Effector CD4-positive, alpha-beta T cell (primary cell): ENCODE results near the gene VSIG10L.
A peak's percentile ranks its signal among the peaks of the same experiment; 100 is the strongest.

Experiments used
- DNase-seq: peaks from one replicate; pipeline ENCODE4 v3.0.0-alpha.2; 2020

The VSIG10L gene

GRCh38 chr19:51337861-51338562, 3.9 kb downstream of the VSIG10L start:
- DNase-seq = no peak

DNA sequence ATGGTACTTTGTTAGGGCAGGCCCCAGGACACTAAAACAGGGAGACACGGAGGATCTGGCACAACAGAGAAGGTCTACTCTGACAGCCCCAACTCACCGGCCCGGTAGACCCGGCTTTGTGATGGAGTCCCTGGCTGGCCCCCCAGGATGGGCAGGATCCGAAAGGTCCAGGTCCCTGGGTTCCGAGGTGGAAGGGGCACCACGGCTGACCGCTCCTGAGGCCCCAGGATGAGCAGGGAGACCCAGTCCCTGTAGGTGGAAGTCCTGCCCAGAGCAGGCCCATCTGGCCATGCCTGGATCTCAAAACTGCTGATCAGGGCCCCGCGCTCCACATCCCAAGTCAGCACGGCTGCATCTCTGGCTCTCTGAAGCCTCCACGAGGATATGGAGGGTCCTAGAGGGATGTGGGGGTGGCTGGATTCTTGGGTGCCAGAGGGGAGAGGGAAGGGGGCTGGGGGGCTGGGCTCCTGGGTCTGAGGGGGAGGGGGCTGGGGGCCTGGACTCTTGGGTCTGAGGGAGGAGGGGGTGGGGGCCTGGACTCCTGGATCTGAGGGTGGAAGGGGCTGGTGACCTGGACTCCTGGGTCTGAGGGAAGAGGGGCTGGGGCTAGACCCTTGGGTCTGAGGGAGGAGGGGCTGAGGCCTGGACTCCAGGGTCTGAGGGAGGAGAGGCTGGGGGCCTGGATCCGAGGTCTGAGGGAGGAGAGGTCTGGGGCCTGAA, 4.6 kb downstream of the VSIG10L start:
- no peak for DNase-seq

DNA sequence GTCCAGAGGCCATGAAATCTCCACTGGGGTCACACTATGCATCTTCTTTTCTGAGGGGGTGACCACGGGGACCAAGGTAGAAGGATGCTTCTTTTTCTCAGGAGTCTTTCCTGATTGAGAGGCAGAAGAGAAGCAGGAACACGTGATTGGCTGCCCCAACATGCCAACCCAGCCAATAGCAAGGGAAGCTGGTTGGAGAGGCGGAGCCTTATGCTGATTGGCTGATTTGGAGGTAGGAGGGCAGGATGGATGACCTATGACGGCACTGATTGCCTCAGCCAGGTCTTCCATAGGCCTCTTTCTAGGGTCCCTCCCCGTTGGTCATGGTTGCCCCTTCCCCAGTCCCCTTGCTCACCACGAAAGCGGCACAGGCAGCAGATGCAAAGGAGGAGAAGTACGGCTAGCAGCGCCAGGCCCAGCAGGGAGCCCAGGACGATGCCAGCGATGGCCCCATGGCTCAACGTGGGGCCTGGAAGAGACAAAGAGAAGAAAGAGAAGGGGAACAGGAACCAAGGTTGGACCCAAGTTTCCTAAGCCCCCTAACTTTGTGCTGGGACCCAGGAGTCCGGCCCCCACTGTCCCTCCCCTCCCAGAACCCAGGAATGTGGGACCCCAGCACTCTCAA, 8.0 kb downstream of the VSIG10L start:
- DNase-seq = no peak

DNA sequence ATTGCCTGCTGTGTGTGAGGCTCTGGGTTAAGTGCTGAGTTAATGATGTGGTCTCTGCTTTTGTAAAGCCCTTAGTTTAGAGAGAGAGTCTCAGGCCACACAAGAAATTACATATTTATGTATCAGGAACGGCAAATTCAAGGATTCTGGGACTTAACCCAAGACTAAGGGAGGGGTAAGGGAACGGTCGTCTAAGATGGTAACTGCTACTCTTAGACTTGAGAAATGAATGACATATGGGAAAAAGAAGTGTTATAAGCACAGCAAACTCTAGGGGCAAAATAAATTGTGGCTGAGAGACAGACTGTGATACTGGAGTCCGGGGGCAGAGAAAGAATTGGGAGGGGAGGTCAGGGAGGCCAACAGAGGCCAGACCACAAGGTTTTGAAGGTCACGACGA, 10.2 kb downstream of the VSIG10L start:
- DNase-seq = no peak

GRCh38 chr19:51331193-51331592, 10.7 kb downstream of the VSIG10L start:
- no peak for DNase-seq

GRCh38 chr19:51330366-51330765, 11.6 kb downstream of the VSIG10L start:
- no peak for DNase-seq

DNA sequence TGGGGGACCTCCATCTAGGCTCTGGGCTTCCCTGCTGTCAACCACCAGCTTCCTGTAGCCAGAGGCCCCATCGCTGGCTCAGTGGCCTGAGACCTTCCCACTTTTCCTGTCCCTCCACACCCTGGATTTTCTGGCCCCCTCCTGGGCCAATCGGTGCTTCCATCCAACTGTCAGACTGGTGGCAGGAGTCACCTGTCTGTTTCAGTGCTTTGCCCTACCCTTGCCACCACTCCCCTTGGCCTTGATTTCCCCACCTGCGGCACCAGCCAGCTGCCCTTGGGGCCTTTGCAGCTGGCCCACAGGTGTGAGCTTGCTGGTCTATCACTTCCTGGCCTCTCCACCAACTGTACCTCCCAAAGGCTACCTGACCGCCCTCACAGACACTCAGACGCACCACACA, 12.5 kb downstream of the VSIG10L start:
- no peak for DNase-seq

DNA sequence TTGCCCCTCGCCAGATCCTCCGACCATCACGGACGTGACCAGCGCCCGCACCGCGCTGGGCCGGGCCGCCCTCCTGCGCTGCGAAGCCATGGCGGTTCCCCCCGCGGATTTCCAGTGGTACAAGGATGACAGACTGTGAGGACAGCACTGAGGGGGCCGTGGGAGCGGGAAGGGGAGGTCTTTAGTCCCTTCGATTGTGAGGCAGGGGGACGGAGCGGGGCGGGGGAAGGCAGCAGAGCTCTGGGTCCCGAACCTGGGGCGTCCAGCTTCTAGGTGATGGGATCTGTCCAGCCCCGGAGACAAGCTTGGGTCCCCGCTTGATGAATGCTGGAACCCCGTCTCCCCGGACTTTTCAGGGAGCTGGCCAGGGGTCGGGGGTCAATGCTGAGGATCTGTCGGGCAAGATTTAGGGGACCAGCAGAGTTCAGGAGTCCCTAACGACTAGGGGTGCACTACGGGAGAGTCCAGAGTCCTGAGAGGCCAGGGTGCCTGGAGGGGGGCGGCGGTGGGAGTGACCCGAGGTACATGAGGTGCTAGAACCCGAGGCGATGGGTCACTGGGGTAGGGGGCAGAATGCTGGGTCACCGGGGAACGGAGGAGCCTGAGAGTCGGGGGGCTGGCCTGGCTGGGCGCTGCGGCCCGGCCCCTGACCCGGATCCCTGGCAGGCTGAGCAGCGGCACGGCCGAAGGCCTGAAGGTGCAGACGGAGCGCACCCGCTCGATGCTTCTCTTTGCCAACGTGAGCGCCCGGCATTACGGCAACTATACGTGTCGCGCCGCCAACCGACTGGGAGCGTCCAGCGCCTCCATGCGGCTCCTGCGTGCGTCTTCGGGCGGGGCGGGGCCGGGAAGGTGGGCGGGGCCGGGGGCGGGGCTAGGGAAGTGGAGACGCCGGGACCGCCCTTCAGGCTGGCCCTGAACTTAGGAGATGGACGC, 14.6 kb downstream of the VSIG10L start:
- DNase-seq = peak; percentile 25

DNA sequence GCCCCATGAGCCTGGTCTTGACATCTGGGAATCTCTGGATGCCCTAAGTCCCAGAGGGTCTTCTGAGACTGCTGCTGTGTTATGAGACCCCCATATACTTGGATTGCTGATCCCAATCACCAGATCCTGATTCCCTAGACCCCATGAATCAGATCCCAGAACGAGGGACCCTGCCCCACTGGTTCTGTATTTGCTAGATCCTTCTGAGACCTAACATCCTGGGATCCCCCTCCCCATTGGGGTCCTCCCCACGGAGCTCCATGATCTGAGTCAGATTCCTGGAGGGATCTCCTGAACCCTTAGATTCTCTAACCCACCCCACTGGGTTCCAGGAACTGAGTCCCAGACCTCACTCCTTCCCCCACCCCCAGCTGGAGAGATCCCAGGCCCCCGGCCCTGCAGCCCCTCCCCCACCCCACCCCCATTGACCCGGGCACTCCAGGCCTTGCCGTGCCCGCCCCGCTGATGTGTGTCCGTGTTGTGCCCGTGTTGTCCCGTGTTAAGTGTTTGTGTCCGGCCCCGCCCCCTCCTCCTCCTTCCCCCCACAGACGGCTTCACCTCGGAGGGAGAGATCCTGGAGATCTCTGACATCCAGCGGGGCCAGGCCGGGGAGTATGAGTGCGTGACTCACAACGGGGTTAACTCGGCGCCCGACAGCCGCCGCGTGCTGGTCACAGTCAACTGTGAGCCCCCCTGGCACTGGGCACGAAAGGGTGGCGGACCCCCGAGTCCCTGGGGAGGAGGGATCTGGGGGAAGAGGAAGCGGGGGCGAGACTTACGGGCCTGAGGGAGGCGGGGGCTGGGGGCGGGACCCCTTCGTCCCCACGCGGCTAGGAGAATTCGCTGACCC, 15.5 kb downstream of the VSIG10L start:
- DNase-seq = no peak

GRCh38 chr19:51325161-51325976, 16.6 kb downstream of the VSIG10L start:
- no peak for DNase-seq

DNA sequence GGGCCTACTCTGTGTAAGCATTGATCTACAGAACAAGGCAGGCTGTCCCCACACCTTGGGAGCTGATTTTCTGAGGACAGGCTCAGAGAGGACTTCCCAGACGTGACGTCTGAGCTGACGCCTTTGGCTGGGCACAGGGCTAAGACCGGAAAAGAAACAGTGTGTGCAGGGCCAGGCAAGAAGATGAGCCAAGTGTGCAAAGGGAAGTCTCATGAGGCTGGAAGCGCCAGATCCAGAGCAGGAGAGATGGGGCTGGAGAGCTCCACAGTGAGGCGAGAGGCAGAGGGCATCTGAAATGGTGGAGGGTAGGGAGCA, 17.8 kb downstream of the VSIG10L start:
- no peak for DNase-seq

GRCh38 chr19:51323481-51324166, 18.3 kb downstream of the VSIG10L start:
- DNase-seq = no peak

GRCh38 chr19:51321799-51322198, 20.1 kb downstream of the VSIG10L start:
- DNase-seq = no peak

GRCh38 chr19:51320280-51320657, 21.7 kb downstream of the VSIG10L start:
- no peak for DNase-seq

GRCh38 chr19:51319649-51320279, 22.2 kb downstream of the VSIG10L start:
- no peak for DNase-seq

- no peak for DNase-seq
Observed at GRCh38 chr19:51318687-51319648, 23.0 kb downstream of the VSIG10L start.

GRCh38 chr19:51317968-51318367, 24.0 kb downstream of the VSIG10L start:
- no peak for DNase-seq

DNA sequence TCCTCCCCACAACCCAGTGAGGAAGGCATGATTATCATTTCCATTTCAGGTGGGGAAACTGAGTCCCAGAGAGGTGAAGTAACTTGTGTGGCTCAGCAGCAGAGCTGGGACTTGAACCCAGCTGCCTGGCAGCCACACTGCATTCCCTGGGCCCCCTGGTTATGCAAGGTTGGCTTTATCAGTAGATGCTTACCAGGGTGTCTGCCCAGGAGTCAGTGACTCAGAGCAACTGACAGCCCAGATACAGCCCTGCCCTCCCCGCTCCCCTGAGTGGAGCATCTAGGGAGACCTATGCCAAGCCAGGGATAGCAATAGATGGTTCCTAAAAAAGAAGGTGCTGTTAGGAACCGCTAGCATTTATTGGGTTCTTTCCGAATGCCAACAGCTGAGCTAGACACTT, 24.6 kb downstream of the VSIG10L start:
- no peak for DNase-seq

DNA sequence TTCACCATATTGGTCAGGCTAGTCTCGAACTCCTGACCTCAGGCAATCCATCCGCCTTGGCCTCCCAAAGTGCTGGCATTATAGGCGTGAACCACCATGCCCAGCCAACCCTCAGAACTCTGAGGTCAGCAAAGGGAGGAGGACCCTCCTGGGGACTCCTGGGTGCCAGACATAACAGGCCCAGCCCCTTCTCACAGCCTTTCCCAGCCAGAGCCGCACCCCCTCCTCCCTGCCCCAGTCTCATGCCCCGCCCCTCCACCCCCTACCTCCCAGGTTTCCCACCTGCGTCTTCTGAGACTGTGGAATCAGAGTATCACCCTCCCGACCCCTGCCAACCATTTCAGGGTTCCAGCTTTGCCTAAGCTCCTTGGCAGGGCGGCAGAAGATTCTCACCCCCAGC, 25.3 kb downstream of the VSIG10L start:
- no peak for DNase-seq
